GM23248 (cell line): Measurements from ENCODE around the gene ARHGAP23. TPM values are rescaled to one million over a fixed set of nuclear protein-coding genes. Genes with fewer than 3 reads are reported as not detected.

Experiments
- DNase-seq: peaks from one replicate; pipeline ENCODE4 v3.0.0-alpha.2; 2015
- H2AFZ ChIP-seq: fragments of 200-600 bp; sonication (generic); 2 replicates; pipeline ENCODE4 v1.6.1; 2016; ENCODE audit warnings: antibody characterized with exemption
- H3F3A ChIP-seq: fragments of 200-600 bp; sonication (generic); 2 replicates; pipeline ENCODE4 v1.6.1; 2016; ENCODE audit warnings: mild to moderate bottlenecking, antibody characterized with exemption, mixed run types; ENCODE audit not compliant: insufficient read depth
- H3K27ac ChIP-seq: fragments of 200-600 bp; sonication (generic); 2 replicates; pipeline ENCODE4 v1.5.1; 2016; ENCODE audit warnings: mild to moderate bottlenecking
- H3K27me3 ChIP-seq: fragments of 200-600 bp; sonication (generic); replicated peaks from 2 replicates; pipeline ENCODE4 v1.6.1; 2016; ENCODE audit warnings: mild to moderate bottlenecking; ENCODE audit not compliant: insufficient read depth
- H3K36me3 ChIP-seq: fragments of 200-600 bp; sonication (generic); 2 replicates; pipeline ENCODE4 v1.6.1; 2016; ENCODE audit warnings: low read depth, mild to moderate bottlenecking
- H3K4me1 ChIP-seq: fragments of 200-600 bp; sonication (generic); 2 replicates; pipeline ENCODE4 v1.6.1; 2016; ENCODE audit warnings: mild to moderate bottlenecking; ENCODE audit not compliant: insufficient read depth
- H3K4me2 ChIP-seq: fragments of 200-600 bp; sonication (generic); one replicate; pipeline ENCODE4 v1.6.1; 2016; ENCODE audit warnings: mild to moderate bottlenecking; ENCODE audit not compliant: unreplicated experiment
- H3K4me3 ChIP-seq: fragments of 200-600 bp; sonication (generic); 2 replicates; pipeline ENCODE4 v1.5.1; 2016; ENCODE audit warnings: mild to moderate bottlenecking
- H3K79me2 ChIP-seq: fragments of 200-600 bp; sonication (generic); 2 replicates; pipeline ENCODE4 v1.6.1; 2016; ENCODE audit warnings: mild to moderate bottlenecking; ENCODE audit not compliant: insufficient read depth
- H3K9ac ChIP-seq: fragments of 200-600 bp; sonication (generic); 2 replicates; pipeline ENCODE4 v1.6.1; 2016; ENCODE audit warnings: mild to moderate bottlenecking
- H3K9me2 ChIP-seq: fragments of 200-600 bp; sonication (generic); 2 replicates; pipeline ENCODE4 v1.6.1; 2016; ENCODE audit warnings: mixed run types, mild to moderate bottlenecking, moderate library complexity; ENCODE audit not compliant: insufficient read depth
- H3K9me3 ChIP-seq: fragments of 200-600 bp; sonication (generic); one replicate; pipeline ENCODE4 v1.6.1; 2017; ENCODE audit warnings: low read depth
- H4K20me1 ChIP-seq: fragments of 200-600 bp; sonication (generic); 2 replicates; pipeline ENCODE4 v1.6.0; 2016; ENCODE audit not compliant: insufficient read depth
- EZH2 ChIP-seq: fragments of 200-600 bp; sonication (generic); IDR thresholded peaks from 2 replicates; pipeline ENCODE4 v1.6.1; 2018; ENCODE audit warnings: antibody characterized with exemption, mild to moderate bottlenecking; ENCODE audit not compliant: insufficient read depth, poor library complexity, severe bottlenecking
- EZH2phosphoT487 ChIP-seq: fragments of 200-600 bp; sonication (generic); IDR thresholded peaks from 2 replicates; pipeline ENCODE4 v1.6.1; 2018; ENCODE audit warnings: antibody characterized with exemption, moderate library complexity, mild to moderate bottlenecking, low read depth; ENCODE audit not compliant: insufficient read depth
- WGBS, 2 experiments: methylation state at CpG; one replicate each; pipeline ENCODE4 v1.1.6; 2015 to 2017; ENCODE audit warnings: low lambda C conversion rate in 2 of 2, low coverage in 1 of 2; ENCODE audit errors: missing lambda C conversion rate in 2 of 2; 5-methylcytosine and 5-hydroxymethylcytosine counted together
- in situ Hi-C: fragments of 300-500 bp; cut with MboI; formaldehyde crosslinking; loops from 2 replicates; pipeline ENCODE4 v1.15.0; 2020
- polyA plus RNA-seq: library from polyadenylated mRNA; unstranded; fragments of >200 nt; fragmentation: Nextera tagmentation; extraction: Ambion mirVana; gene quantifications from 2 replicates; pipeline ENCODE4 v1.2.1, GENCODE V29; 2016
- total RNA-seq: library from RNA; depleted of rRNA; stranded (reverse); fragments of >200 nt; shearing (Covaris generic); gene quantifications from 2 replicates; pipeline ENCODE4 v1.2.3, GENCODE V29; 2014

Gene ARHGAP23
- total and polyA plus RNA-seq, 2 experiments from 2014 or later = 6.6 to 69.4 TPM

DNA sequence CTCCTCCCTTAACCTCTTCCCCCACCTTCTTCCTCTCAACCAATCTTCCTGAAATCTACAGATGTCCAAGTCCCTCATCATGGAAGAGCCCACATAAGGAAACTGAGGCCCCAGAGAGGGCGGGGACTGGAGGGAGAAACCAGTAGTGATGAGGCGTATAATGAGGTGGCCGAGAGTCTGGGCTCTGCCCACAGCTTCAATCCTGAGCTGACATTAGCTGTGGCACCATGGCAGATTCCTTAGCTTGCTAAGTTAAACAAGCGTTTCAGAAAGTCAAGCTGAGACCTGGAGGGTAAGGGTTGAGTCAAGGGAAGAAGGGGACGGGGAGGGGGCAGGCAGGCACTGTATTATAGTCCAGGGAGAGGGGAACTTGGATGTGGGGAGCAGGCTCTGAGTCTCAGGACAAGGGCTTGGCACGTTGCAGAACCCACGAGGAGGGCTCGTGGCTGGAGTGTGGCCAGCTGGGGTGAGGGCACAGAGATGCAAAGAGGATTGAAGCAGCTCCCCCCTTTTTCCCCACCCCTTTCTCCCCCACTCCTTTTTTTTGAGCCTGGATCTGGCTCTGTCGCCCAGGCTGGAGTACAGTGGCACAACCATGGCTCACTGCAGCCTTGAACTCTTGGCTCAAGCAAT is 13.3 kb downstream of the ARHGAP23 start:
- Histone ChIP-seq H3K4me3 (no peak overlapping the region), H3K9me2 (no peaks in the 10 kb centered on the region), H3K4me1 (peaks cover 12% of the 10 kb centered on the region), H3K4me2 (no peak overlapping the region), H4K20me1 (no peaks in the 10 kb centered on the region), H3K9ac (no peak overlapping the region), H3K36me3 (no peaks in the 10 kb centered on the region), H3K9me3 (no peaks in the 10 kb centered on the region), H3F3A (no peaks in the 10 kb centered on the region), H3K79me2 (peaks cover 81% of the 10 kb centered on the region), H2AFZ (no peak overlapping the region), H3K27me3 (no peaks in the 10 kb centered on the region), H3K27ac (no peak overlapping the region)
- 67 to 70% methylated on average over 9 of the region's 9 CpGs for WGBS, 2 experiments
- TF ChIP-seq EZH2 (no peak), EZH2phosphoT487 (no peak)
- DNase-seq = no peak
- in situ Hi-C loops = no loop called here

DNA sequence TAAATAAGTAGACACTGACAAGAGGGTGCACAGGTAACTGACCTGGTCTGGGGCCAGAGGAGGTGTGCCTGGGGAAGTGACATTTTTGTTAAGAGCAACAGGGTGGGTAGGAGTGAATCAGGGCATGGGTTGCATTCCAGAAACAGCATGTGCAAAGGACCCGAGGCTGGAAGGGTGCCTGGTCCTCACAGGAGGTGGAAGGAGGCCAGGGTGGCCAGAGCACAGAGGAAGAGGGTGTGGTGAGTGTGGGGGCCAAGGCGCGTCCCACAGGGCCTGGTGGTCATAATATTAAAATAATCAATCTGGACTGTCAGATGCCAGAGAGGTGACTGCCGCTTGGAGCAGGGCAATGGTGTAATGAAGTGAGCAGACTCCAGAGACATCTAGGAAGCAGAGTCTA is 14.3 kb downstream of the ARHGAP23 start:
- WGBS, 2 experiments = 23 to 31% methylated on average over 4 of the region's 4 CpGs

DNA sequence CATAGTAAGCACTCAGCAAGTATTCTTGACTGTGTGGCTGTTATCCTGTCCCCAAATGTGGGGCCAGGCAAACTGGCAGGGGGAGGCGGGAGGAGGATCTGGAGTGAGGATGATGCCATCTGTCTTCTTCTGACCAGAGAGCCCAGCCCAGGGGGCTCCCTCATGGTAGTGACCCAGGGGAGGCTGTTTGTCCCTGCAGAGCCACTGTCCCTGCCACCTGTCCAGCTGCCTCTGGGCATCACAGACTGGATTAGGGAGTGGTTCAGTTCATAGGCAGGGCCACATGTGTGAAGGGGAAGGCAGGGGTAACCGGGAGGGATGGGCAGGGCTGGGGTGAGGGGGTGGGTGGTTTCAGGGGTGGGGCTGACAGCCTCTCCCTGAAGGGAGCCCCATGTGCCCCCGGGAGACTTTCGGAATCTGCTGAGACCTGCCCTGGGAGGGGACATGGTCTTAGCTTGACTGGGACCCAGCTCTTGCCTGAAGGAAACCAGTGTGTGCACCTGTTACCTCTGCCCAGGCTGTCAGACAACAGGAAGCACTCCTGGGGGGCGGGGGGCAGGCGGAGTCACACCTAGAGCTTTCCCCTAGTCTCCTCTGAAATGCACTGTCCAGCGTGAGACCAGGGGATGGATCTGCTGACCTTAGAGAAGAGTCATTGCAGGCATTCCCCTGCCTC is 15.2 kb downstream of the ARHGAP23 start:
- H4K20me1 ChIP-seq = no peaks in the 10 kb centered on the region
- no peak overlapping the region for H3K9ac ChIP-seq
- no peak overlapping the region for H3K4me2 ChIP-seq
- H3K9me3 ChIP-seq = no peaks in the 10 kb centered on the region
- DNase-seq = no peak
- H3F3A ChIP-seq = no peaks in the 10 kb centered on the region
- no peaks in the 10 kb centered on the region for H3K9me2 ChIP-seq
- H3K4me3 ChIP-seq = no peak overlapping the region
- WGBS, 2 experiments = 57 to 66% methylated on average over 5 to 7 of the region's 7 CpGs
- H2AFZ ChIP-seq = no peak overlapping the region
- H3K36me3 ChIP-seq = no peaks in the 10 kb centered on the region
- H3K79me2 ChIP-seq = peaks cover 80% of the 10 kb centered on the region
- H3K4me1 ChIP-seq = peaks cover 23% of the 10 kb centered on the region
- H3K27ac ChIP-seq = no peak overlapping the region
- no peak for TF ChIP-seq EZH2phosphoT487
- TF ChIP-seq EZH2 = no peak
- in situ Hi-C loops = no loop called here
- no peaks in the 10 kb centered on the region for H3K27me3 ChIP-seq

More for the DNA sequence above, 14.3 kb downstream of the ARHGAP23 start:
- Histone ChIP-seq H3K4me1 (peaks cover 13% of the 10 kb centered on the region), H2AFZ (no peak overlapping the region), H3K79me2 (peaks cover 79% of the 10 kb centered on the region), H3K36me3 (no peaks in the 10 kb centered on the region), H4K20me1 (no peaks in the 10 kb centered on the region), H3K4me3 (no peak overlapping the region), H3K9me3 (no peaks in the 10 kb centered on the region), H3F3A (no peaks in the 10 kb centered on the region), H3K9me2 (no peaks in the 10 kb centered on the region), H3K9ac (no peak overlapping the region), H3K27me3 (no peaks in the 10 kb centered on the region), H3K4me2 (no peak overlapping the region), H3K27ac (no peak overlapping the region)
- TF ChIP-seq EZH2 = no peak
- TF ChIP-seq EZH2phosphoT487 = no peak
- in situ Hi-C loops = no loop called here
- peak; percentile 55 for DNase-seq

DNA sequence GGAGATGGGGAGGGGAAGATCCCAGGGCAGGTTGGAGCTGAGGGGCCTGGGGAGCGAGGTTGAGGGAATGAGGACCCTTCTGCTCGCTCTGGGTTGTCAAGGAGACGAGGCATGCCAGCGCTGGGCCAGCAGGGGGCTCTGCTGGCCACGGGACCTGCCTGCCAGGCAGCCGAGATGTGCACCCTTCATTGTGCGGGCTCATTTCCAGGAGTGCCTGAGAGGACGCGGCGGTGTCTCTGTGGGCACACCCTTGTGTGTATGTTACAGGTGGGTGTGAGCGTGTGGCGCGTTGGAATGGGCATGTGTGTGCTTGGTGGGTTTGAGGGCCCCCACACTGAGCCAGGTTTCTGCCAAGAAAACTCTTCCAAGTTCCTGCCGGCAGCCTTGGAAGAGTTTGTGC is 15.9 kb downstream of the ARHGAP23 start:
- 1 to 4% methylated on average over 14 of the region's 14 CpGs for WGBS, 2 experiments
- TF ChIP-seq EZH2phosphoT487 = no peak
- TF ChIP-seq EZH2 = no peak
- H3K9ac ChIP-seq = no peak overlapping the region
- no peaks in the 10 kb centered on the region for H3K27me3 ChIP-seq
- no peak overlapping the region for H3K27ac ChIP-seq
- peaks cover 84% of the 10 kb centered on the region for H3K79me2 ChIP-seq
- H4K20me1 ChIP-seq = no peaks in the 10 kb centered on the region
- no peak overlapping the region for H3K4me2 ChIP-seq
- peak; percentile 89 for DNase-seq
- H3K9me2 ChIP-seq = no peaks in the 10 kb centered on the region
- in situ Hi-C loops = no loop called here
- H2AFZ ChIP-seq = 0 out of 2 replicates have a peak overlapping the region, but pooled peaks have one; percentile 12
- H3K9me3 ChIP-seq = no peaks in the 10 kb centered on the region
- H3K36me3 ChIP-seq = no peaks in the 10 kb centered on the region
- no peaks in the 10 kb centered on the region for H3F3A ChIP-seq
- H3K4me1 ChIP-seq = peaks cover 29% of the 10 kb centered on the region
- no peak overlapping the region; the same call in 1 of the 2 replicates for H3K4me3 ChIP-seq
